HG03558 (cell line): ENCODE measurements around the gene BLM.
"Not testable (repeated sequence)": the region's sequence is repeated elsewhere in the genome, so short reads cannot be mapped to it uniquely, and the experiment has no call there.

Source experiments
- ATAC-seq: cut with Tn5 transposase; IDR thresholded peaks from one replicate; pipeline ENCODE4 v1.9.1; 2021; ENCODE audit warnings: moderate number of reproducible peaks; ENCODE audit not compliant: unreplicated experiment; ENCODE audit errors: extremely low read depth

Gene BLM

DNA sequence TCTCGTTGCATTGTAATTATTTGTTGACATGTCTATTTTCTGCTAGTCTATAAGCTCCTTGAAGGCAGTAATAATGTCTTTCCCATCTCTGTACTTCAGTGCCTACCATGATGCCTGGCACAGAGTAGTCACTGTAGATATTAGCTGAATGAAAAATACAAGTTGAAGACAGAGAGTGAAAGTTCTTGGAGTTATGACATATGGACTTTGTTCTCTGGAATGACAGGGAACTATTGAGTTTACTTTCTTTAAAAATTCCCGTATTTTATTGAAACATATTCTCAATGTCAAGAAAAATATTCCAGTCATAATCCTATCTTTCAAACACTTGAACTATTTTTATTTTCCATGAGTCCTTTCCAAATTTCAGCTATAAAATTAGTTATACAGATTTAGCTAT lies 3.0 kb downstream of the BLM start:
- no peak for ATAC-seq

DNA sequence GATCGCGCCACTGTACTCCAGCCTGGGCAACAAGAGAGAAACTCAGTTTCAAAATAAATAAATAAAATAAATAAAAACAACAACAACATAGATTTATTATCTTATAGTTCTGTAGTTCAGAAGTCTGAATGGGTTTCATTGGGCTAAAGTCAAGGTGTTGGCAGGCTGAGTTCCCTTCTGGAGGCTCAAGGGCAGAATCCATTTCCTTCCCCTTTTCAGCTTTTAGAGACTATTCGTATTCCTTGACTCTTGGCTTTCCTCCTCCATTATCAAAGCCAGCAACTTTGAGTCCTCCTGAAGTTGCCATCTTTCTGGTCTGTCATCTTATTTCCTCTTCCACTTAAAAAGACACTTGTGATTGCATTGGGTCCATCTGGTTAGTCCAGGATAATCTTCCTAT lies 12.1 kb downstream of the BLM start:
- ATAC-seq: no peak

DNA sequence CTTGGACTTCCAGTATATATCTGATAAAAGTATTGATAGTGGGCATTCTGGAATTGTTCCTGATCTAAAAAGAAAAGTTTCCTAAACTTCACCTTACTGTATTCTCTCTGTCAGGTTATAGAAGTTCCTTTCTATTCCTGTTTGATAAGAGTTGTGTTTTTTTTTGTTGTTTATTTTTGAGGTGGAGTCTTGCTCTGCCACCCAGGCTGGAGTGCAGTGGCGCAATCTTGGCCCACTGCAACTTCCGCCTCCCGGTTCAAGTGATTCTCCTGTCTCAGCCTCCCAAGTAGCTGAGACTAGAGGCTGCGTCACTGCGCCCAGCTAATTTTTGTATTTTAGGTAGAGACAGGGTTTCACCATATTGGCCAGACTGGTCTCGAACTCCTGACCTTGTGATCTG lies 13.1 kb downstream of the BLM start:
- ATAC-seq: no peak

DNA sequence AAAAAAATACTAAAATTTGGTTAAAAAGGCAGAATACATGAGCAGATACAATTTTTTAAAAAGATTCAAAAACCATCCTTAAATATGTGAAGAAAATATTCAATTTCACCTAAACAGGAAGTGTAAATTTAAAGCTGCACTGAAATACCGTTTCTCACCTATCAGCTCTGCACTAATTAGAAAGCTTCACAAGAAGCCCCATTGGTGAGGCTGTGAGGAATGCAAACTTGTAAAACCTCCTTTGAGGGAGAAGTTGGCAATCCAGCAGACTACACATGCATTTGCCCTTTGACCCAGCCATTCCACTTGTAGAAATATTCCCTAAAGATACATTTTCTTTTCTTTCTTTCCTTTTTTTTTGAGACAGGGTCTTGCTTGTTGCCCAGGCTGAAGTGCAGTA lies 18.8 kb downstream of the BLM start:
- ATAC-seq: no peak

DNA sequence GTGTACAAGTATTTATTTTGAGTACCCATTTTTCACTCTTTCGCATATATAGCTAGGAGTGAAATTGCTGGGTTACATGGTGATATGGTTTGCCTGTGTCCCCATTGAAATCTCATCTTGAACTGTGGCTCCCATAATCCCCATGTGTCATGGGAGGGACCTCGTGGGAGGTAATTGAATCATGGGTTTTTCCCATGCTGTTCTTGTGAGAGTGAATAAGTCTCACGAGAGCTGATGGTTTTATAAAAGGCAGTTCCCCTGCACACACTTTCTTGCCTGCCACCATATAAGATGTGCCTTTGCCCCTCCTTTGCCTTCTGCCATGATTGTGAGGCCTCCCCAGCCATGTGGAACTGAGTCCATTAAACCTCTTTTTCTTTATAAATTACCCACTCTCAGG lies 23.4 kb downstream of the BLM start:
- ATAC-seq: not testable (repeated sequence)

DNA sequence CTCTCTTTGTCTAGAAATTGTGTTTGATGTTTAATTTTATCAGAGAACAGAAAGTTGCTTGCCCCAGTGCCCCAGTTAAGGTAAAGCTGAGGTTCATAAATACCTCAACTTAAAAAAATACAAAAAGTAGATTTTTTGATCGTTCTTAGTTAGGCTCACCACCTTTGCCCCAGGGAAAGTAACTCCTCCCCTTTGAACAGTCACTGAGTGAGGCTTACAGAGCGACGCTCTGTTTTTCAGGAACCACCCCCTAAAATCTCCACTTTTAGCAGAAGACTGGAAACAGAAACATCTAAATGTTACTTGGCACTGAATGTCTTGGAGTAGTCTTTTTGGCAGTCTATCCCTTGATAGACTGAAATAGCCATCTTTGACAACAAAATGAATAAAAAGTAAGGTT lies 24.9 kb downstream of the BLM start:
- no peak for ATAC-seq

DNA sequence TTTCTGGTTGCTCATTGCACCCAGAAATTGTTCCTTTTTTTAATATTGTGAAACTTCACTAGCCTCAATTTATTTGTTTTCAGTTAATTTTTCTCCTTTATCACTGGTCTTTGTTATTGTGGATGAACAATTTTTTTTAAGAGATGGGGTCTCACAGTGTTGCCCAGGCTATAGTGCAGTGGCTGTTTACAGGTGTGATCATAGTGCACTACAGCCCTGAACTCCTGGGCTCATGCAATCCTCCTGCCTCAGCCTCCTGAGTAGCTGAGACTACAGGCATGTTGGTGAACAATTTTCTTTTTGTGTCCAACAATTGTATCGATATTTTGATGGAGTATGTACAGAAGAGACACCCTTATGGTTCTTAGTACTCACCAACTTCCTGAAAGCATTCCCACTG lies 26.3 kb downstream of the BLM start:
- no peak for ATAC-seq

DNA sequence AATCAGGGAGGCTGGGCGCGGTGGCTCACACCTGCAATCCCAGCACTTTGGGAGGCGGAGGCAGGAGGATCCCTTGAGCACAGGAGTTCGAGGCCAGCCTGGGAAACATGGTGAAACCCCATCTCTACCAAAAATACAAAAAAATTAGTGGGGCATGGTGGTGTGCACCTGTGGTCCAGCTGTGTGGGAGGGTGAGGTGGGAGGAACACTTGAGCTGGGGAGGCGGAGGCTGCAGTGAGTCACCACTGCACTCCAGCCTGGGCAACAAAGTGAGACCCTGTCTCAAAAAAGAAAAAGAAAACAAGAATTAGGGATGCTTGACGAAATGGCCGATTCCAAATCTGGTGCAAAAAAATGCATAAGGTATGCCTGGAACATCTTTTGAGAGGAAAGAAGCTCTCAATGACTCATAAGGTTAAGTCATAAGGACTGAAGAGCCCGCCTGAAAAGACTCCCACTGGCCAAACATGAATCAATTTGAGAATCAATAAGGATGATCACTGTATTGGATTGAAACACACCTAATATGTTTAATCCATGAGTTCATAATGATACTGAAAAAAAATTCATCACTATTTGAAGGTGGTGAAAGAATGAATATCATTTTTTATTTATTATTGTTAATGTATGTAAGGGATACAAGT lies 27.7 kb downstream of the BLM start:
- no peak for ATAC-seq

DNA sequence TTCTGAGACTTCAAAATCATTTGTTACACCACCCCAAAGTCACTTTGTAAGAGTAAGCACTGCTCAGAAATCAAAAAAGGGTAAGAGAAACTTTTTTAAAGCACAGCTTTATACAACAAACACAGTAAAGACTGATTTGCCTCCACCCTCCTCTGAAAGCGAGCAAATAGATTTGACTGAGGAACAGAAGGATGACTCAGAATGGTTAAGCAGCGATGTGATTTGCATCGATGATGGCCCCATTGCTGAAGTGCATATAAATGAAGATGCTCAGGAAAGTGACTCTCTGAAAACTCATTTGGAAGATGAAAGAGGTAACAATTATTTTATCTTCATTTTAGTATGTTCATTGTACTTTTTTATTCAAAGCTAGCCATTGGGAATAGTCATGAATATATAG lies 32.6 kb downstream of the BLM start:
- ATAC-seq: no peak

DNA sequence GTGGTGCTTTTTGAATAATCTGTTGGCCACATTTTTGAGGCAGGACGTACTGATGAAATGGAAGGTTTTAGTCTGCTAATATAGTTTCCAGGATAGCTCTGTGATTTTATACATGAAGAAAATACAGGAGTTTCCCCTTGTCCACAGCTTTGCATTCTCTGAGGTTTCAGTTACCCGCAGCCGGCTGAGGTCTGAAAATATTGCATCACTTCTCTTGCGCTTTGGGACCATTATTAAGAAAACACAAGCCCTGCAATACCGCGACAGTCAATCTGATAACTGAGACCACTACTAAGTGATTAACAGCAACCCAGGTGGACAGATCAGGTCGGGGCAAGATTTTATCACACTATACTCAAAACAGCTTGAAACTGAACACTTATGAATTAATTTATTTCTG lies 33.0 kb downstream of the BLM start:
- no peak for ATAC-seq

DNA sequence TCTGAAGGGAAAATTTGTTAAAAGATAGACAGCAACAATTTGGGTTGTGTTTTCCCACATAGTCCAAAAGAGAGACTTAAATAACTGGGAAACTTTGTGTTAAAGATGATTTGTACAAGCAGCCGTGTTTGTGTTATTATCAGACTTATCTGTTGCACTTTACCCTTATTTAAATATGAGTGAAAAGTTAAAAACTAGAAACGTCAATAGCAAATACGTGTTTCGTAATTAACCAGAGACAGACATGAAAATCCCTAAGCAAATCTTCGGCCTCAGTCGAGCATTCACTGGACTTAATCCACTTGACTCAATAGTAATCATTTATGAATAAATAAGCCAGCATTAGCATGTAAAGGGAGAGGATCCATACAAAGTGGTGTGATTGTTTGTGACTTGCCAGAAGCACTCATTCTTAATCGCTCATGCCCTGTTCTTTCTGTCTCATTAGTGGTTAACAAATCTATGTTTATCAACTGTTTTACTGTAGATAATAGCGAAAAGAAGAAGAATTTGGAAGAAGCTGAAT lies 34.2 kb downstream of the BLM start:
- ATAC-seq: no peak

DNA sequence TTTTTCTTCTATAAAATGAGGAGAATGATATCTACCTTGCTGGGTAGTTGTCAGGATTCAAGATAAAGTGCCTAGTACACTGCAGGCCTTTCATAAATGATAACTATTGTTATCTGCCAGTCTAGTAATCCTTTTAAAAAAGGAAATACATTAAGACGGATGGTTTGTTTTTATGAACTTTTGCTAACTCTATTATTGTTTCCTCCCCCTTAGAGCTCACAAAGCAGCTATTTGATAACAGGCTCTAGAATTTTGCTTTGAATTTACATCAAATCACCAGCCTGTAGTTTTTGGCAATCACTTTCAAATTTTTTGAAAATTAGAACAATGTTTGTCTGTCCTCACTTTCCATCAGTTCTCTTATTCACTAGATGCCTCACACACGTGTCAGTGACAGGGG lies 39.8 kb downstream of the BLM start:
- ATAC-seq: no peak

DNA sequence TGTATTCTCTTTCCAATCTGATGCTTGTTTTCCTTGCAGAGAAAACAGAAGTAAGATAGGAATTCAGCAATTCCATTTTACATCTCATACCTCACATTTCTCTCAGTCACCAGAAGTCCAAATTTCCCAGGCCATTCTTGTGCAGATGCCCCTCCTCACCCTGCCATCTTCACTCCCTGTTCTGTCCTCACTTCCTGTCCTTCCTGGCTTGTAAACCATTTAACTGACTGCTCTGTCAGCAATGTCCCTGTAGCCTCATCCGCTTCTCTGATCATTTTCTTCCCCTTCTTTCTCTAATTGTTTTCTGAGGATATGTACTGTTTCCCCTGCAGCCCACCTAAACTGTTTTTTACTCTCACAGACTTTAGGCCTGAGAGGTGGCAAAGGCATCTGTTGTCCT lies 40.3 kb downstream of the BLM start:
- ATAC-seq: no peak

DNA sequence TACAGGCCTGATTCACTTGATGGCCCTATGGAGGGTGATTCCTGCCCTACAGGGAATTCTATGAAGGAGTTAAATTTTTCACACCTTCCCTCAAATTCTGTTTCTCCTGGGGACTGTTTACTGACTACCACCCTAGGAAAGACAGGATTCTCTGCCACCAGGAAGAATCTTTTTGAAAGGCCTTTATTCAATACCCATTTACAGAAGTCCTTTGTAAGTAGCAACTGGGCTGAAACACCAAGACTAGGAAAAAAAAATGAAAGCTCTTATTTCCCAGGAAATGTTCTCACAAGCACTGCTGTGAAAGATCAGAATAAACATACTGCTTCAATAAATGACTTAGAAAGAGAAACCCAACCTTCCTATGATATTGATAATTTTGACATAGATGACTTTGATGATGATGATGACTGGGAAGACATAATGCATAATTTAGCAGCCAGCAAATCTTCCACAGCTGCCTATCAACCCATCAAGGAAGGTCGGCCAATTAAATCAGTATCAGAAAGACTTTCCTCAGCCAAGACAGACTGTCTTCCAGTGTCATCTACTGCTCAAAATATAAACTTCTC lies 43.6 kb downstream of the BLM start:
- ATAC-seq: no peak

DNA sequence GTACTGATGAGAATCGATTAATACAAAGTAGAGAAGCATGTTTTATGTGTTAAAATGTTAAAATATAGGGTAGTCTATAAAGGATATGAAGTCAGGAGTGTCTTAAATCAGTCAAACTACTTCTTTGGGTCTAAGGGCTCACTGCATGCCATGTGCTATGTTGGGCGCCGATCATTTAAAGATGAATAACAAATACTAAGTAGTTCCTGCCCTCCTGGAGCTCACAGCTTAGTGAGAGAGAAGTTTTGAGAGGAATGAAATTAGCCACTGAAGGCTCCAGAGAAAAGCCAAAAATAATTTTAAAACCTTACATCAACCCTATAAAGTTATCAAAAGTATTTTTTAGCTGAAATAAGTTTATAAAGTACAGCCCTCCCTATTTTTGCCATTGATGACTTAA lies 44.5 kb downstream of the BLM start:
- ATAC-seq: no peak

DNA sequence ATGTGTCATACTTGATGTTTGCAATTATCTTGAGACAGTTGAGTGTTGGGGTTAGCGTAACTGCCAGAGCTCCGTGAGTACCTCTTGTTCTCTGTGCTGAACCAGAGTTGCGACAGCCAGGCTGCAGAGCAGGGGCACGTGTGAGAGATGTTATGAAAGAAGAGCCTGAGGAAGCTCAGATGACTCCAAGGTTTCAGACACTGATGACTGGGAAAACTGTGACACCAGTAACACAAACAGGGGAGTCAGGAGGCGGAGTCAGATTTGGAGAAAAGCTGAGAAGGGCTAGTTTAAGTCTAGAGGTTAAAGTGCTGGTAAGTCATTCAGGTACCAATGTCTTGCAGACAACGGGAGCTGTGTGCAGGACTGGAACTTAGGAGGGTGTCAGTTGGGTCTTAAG lies 45.0 kb downstream of the BLM start:
- no peak for ATAC-seq

DNA sequence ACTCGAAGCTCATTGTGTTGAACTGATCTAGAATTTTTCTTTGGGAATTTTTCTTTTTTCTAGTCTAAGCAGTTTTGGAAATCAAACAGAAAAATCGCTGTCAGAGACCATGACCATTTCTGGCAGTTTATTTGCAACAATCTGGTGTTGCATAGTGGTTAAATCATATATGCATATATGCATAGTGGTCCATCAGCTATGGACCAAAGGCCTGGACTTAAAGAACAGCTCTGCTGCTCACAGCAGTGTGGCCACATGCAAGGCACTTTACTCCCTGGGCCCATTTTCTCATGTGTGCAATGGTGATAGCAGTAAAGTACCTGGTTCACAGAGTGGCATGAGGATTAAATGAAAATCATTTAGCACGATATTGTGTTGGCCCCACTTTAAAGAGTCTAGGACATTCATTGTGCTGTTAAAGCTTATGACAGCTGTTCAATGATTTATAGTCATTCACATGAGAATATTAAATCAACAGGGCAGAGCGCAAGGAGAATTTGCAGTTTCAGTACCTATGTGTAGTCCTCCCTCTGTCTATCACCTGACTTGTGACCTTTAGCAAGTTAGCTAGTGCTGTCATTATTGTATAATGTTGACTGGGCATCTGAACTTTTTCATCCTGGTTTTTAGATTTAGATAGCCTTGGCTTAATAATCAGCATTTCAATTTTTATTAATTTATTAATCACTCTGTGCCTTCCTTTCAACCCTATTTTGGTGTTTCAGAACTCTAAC lies 46.4 kb downstream of the BLM start:
- ATAC-seq: no peak

DNA sequence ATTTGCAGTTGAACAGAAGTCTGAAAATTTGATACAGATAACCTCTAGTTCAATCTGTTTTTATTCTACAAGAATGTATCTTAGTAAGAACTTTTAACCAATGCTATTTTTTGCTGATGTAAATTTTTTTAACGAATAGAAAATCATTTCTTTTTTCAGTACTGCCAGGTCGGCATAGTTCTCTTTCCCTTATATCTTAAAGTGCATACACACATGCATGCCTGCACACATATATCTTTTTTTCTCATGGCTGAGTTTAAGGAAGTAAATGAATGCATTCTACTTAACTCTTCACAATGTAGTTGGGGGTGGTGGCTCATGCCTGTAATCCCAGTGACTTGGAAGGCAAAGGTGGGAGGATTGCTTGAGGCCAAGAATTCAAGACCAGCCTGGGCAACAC lies 48.4 kb downstream of the BLM start:
- ATAC-seq: no peak

DNA sequence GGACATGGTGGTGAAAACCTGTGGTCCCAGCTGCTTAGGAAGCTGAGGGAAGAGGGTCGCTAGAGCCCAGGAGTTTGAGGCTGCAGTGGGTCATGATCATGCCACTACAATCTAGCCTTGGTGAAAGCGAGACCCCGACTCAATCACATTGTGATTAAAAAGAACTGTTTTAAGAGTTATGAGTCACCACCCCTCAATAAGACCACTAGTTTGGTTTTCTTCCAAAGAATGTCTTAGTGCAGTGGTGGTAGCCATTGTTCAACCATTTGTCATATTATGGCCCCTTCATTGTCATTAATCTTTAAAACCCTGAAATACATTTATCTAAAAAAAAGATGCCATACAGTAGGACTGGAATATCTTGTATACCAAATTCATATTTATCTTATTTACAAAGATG lies 48.8 kb downstream of the BLM start:
- no peak for ATAC-seq

DNA sequence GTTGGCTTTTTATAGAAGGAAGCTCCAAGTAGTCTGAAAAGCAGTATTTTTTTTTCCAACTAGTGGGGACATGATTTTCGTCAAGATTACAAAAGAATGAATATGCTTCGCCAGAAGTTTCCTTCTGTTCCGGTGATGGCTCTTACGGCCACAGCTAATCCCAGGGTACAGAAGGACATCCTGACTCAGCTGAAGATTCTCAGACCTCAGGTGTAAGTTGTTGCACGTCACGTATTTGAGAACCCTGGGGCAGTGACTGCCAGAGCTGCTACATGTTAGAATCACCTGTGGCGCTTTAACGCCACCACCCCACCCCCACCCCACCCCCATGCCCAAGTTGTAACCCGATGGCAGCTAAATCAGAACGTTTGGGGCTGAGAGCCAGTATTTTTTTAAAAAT lies 52.2 kb downstream of the BLM start:
- ATAC-seq: no peak

DNA sequence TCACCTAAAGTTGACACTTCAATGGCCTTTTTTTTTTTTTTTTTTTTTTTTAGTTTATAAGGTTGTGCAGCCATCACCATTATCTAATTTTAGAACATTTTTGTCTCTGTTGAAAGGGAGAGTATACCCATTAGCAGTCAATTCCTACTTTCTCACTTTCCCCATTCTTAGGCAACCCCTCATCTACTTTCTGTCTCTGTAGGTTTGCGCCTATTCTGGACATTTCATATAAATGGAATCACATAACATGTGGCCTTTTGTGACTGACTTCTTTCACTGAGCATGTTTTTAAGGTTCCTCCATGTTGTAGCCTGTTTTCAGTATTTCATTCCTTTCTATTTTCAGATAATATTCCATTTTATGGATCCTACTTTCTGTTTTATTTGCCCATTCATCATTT lies 56.3 kb downstream of the BLM start:
- ATAC-seq: no peak
